Natural killer cell treated with Interleukin-12 subunit alpha and Interleukin-12 subunit beta and Interleukin-15 and Interleukin-18, amount 100 ng/mL, for 72 hours (primary cell): ENCODE results near the gene SH3TC1. TPM values are rescaled to one million over a fixed set of nuclear protein-coding genes. Genes with fewer than 3 reads are reported as not detected.

Experiments used
- ATAC-seq, 2 donors: fragments of 150-1000 bp; cut with Tn5 transposase in 1 of 2; sonication (Bioruptor Pico), chemical (Tn5 transposase) in 1 of 2; 2 replicates each; pipeline ENCODE4 v1.10.0; 2021
- DNase-seq: peaks from one replicate; pipeline ENCODE4 v3.0.0; 2022; ENCODE audit warnings: low spot score
- H3K27ac Mint-ChIP-seq, 2 donors: 1 replicate in 1 of 2; 2 replicates in 1 of 2; pipeline ENCODE4 v1.8.0; 2022; ENCODE audit warnings: mixed read lengths in 2 of 2, mild to moderate bottlenecking in 1 of 2, moderate library complexity in 1 of 2
- H3K27me3 Mint-ChIP-seq, 2 donors: 1 replicate in 1 of 2; 2 replicates in 1 of 2; pipeline ENCODE4 v1.8.0; 2022; ENCODE audit warnings: mixed read lengths in 2 of 2
- H3K36me3 Mint-ChIP-seq: one replicate; pipeline ENCODE4 v1.8.0; 2022; ENCODE audit warnings: mixed read lengths
- H3K4me1 Mint-ChIP-seq, 2 donors: 1 replicate in 1 of 2; 2 replicates in 1 of 2; pipeline ENCODE4 v1.8.0; 2022; ENCODE audit warnings: low read depth in 2 of 2, mixed read lengths in 2 of 2, mild to moderate bottlenecking in 1 of 2
- H3K4me3 Mint-ChIP-seq: one replicate; pipeline ENCODE4 v1.8.0; 2022; ENCODE audit warnings: mixed read lengths
- H3K9me3 Mint-ChIP-seq: 2 replicates; pipeline ENCODE4 v1.8.0; 2022; ENCODE audit warnings: mixed read lengths
- total RNA-seq, 2 donors: library from RNA; stranded (reverse); gene quantifications; one replicate each; pipeline ENCODE4 v1.2.3, GENCODE V29; 2022

Gene SH3TC1
- total RNA-seq, 2 donors from 2014 or later = 6.4 to 15.5 TPM

DNA sequence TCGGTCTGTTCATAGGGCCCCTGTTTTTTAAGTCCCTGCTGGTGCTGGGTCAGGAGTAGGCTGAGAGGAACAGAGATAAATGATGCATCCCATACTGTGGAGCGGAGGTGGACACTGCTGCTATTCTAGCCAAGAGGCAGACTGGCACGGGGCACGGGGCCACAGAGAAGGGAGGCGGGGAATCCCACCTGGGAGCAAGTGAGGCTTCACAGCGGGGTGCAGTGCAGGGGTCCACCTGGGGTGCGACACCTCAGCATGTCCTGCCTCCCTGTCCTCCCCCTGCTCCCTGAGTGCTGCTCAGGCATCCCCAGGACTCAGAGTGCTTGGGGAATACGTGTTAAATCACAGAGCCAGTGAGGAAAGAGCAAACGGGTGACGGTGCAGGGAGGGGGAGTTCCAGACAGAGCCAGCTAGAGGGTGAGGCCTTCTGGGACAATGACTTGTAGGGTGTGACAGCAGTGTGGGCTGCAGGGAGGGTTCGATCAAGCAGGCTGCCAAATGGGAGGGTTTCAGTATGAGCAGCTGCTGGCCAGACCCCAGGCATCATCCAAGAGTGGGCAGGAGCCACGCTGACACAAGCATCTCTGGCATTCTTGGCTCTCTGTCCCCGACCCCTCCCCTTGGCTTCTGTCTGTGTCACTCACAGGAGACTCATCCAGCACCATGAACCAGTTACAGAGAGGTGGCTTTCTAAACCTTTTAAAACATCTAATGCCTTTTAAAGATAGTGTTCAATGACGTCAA, 56.8 kb downstream of the SH3TC1 start:
- peak; percentile 17 to 40 for ATAC-seq
- DNase-seq = no peak
- Mint-ChIP-seq H3K36me3 (no peaks in the 10 kb centered on the region), H3K4me3 (no peak overlapping the region), H3K27ac (no peak overlapping the region), H3K27me3 (peaks cover 2 to 7% of the 10 kb centered on the region in 2 donors), H3K4me1 (no peaks in the 10 kb centered on the region), H3K9me3 (no peaks in the 10 kb centered on the region)

DNA sequence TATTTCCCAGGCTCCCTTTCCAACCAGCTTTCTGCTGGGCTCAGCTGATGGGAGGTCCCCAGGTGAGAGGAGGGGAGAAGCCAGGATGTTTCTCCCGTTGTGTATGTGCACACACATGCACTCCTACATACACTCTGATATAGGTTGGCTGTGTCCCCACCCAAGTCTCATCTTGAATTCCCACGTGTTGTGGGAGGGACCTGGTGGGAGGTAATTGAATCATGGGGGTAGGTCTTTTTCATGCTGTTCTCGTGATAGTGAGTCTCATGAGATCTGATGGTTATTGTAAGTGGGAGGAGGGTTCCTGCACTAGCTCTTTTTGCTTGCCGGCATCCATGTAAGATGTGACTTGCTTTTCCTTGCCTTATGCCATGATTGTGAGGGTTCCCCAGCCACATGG, 58.8 kb downstream of the SH3TC1 start:
- H3K27me3 Mint-ChIP-seq = peaks cover 2 to 7% of the 10 kb centered on the region in 2 donors
- no peaks in the 10 kb centered on the region for H3K36me3 Mint-ChIP-seq

DNA sequence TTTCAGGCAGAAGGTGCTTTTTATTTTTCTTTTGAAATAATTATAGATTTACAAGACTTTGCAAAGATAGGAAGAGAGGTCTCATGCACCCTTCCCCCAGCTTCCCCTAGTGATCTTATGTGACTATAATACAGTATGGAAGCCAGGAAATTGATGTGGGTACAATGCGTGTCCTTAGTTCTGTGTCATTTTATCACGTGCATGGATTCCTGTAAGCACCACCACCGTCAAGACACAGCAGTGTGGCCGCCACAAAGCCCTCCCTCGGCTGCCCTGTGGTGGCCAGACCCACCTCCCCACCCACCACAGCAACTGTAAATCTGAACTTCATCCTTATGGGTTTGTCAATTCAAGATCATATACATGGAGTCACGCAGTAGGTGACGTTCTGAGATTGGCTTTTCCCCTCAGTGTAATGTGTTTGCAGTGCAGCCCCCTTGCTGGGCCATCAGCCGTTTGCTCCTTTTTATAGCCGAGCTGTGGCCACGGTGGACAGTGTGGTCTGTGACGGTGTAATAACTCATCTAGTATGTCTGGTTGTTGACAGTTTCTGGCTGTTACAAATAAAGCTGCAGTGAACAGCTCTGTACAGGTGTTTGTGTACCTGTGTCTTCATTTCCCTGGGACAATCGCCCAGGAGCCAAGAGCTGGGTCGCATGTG, 59.6 kb downstream of the SH3TC1 start:
- DNase-seq = no peak
- no peak overlapping the region for H3K27ac Mint-ChIP-seq
- peaks cover 4 to 12% of the 10 kb centered on the region in 2 donors for H3K27me3 Mint-ChIP-seq
- H3K9me3 Mint-ChIP-seq = no peaks in the 10 kb centered on the region
- no peak for ATAC-seq
- H3K4me1 Mint-ChIP-seq = peaks cover 0 to 2% of the 10 kb centered on the region in 2 donors
- no peaks in the 10 kb centered on the region for H3K36me3 Mint-ChIP-seq
- no peak overlapping the region for H3K4me3 Mint-ChIP-seq

More for the DNA sequence above, 58.8 kb downstream of the SH3TC1 start:
- no peak for DNase-seq
- no peak overlapping the region for H3K27ac Mint-ChIP-seq
- H3K4me1 Mint-ChIP-seq = no peaks in the 10 kb centered on the region
- H3K4me3 Mint-ChIP-seq = no peak overlapping the region
- no peaks in the 10 kb centered on the region for H3K9me3 Mint-ChIP-seq
- no peak for ATAC-seq

DNA sequence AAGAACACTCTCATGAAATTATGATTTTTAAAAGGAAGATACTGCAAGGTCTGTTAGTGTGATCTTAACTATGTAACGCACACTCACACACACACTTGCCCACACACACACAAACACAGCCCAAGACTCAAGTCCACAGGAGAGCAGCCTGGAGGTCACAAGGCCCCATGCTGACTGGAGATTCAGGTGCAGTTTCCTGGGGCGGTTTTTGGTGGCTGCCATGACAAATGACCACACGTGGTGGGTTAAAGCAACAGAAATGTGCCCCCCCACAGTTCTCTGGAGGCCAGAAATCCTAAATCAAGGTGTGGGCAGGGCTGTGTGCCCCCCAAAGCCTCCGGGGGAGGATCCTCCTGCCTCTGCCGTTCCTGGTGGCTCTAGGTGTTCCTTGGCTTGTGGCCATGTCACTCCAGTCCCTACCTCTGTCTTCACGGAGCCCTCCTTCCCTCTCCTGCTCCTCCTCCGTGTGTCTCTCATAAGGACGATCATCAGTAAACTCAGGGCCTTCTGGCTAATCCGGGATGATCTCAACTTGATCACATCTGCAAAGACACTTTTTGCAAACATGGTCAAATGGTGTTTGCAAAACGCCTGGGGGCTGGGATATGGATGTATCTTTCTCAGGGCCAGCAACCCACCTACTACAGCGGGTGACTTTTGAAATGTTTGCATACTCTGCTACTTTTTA, 60.8 kb downstream of the SH3TC1 start:
- DNase-seq (no peak), ATAC-seq (no peak)
- H3K4me1 Mint-ChIP-seq = peaks cover 0 to 4% of the 10 kb centered on the region in 2 donors

DNA sequence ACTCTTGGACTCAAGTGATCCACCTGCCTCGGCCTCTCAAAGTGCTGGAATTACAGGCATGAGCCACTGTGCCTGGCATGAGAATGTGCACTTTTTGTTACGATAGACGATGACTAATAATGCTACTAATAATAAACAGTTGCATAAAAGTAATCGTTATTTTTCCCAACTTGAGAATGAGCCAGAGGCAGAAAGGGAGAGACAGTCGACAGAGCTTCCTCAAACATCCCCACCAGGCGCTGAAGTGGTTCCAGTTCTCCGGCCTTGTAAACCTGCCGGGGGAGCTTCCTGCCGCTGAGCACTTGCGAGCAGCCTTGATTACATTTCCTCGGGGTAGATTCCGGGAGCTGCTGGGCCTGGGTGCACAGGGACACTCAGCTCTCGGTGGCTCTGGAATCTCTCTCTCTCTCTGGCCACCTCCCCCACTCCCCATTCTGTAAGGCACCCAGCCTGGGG, 61.6 kb downstream of the SH3TC1 start:
- no peak for ATAC-seq
- Mint-ChIP-seq H3K27ac (no peak overlapping the region), H3K36me3 (no peaks in the 10 kb centered on the region)

More for the DNA sequence above, 60.8 kb downstream of the SH3TC1 start:
- H3K27ac Mint-ChIP-seq = no peak overlapping the region
- H3K36me3 Mint-ChIP-seq = no peaks in the 10 kb centered on the region
- H3K9me3 Mint-ChIP-seq = no peaks in the 10 kb centered on the region
- H3K4me3 Mint-ChIP-seq = no peak overlapping the region
- H3K27me3 Mint-ChIP-seq = peaks cover 7 to 15% of the 10 kb centered on the region in 2 donors

DNA sequence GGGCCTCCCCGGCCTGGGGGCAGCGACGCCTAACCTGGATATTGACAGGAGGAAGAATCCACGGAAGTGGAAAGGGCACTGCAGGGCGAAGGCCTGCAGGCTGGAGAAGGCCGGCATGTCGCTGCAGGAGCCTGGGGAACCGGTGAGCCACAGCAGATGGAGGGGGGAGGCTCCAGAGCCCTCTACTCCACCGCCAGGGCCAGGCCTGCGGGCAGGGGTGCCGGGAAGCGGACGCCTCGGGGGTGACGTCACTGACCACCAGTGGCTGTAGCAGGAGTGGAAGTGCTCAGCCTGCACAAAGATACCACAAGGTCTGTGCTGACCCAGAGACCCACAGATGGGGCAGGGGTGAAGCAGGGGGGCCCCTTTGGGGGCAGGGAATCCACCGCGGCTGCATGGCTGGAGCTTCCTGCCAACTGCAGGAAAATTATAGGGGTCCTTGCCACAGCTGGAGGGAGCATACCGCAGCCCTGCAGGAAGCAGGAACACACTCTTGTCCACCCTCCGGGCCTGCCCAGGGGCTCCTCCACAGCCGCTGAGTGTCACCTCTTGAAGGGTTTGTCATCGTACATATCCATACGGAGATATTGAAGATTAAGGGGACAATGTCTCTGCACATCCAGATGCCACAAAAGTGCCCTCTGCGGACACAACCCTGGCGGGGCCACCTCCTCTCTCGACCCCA, 62.9 kb downstream of the SH3TC1 start:
- Mint-ChIP-seq H3K27ac (no peak overlapping the region), H3K4me3 (no peak overlapping the region), H3K27me3 (peaks cover 13 to 15% of the 10 kb centered on the region in 2 donors), H3K4me1 (peaks cover 0 to 4% of the 10 kb centered on the region in 2 donors), H3K9me3 (no peaks in the 10 kb centered on the region), H3K36me3 (no peaks in the 10 kb centered on the region)
- DNase-seq (no peak), ATAC-seq (peak; percentile 32 to 68)

More for the DNA sequence above, 61.6 kb downstream of the SH3TC1 start:
- Mint-ChIP-seq H3K27me3 (peaks cover 7 to 15% of the 10 kb centered on the region in 2 donors), H3K4me1 (peaks cover 0 to 4% of the 10 kb centered on the region in 2 donors), H3K4me3 (no peak overlapping the region), H3K9me3 (no peaks in the 10 kb centered on the region)
- DNase-seq = no peak

DNA sequence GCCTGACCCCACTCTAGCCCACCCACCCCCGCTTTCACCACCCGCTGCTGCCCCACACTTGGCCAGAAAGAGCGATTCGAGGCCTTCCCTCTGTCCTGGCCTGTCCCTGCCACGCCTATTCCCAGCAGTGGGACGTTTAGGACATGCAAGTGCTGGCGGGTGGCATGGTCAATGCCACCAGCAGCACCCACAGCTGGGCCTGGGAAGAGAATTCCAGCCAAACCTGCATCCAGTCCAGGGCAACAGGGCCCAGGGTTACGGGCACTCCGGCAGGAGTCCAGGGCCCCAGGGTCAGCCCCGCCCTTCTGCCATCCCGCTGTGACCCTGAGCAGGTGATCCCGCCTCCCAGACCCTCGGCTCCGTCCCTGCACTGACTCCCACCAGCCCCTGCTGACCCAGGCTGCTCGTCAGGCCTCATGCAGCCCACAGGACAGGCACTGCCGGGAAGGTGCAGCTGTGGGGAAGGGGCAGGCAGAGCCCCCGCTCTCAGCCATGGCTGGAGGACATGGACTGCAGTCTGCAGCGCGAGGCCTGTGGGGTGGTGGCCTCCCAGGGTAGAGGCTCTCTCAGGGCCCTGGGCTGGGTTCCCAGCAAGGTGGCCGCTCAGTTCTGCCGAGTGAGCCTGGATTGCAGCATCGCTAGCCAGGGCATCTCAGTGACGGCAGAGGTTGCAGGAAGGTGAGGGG, 63.7 kb downstream of the SH3TC1 start:
- H3K27me3 Mint-ChIP-seq = peaks cover 13 to 15% of the 10 kb centered on the region in 2 donors
- ATAC-seq = no peak
- H3K27ac Mint-ChIP-seq = no peak overlapping the region
- no peak for DNase-seq
- no peaks in the 10 kb centered on the region for H3K9me3 Mint-ChIP-seq
- no peak overlapping the region for H3K4me3 Mint-ChIP-seq
- no peaks in the 10 kb centered on the region for H3K36me3 Mint-ChIP-seq
- H3K4me1 Mint-ChIP-seq = peaks cover 0 to 4% of the 10 kb centered on the region in 2 donors

DNA sequence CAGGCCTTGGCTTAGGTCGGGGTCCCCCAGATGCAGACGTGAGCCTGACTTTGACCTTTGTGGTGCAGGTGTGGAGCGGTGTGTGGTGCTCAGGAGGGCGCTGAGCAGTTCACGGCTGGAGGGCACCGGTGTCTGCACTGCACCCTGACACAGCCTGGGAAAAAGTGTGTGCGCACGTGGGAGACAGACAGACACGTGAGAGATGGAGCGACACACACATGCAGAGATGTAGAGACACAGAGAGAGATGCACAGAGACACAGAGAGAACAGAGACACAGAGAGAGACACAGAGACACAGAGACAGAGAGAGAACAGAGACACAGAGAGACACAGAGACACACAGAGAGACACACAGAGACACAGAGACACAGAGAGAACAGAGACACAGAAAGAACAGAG, 64.3 kb downstream of the SH3TC1 start:
- DNase-seq = no peak
- no peaks in the 10 kb centered on the region for H3K9me3 Mint-ChIP-seq
- peaks cover 13 to 15% of the 10 kb centered on the region in 2 donors for H3K27me3 Mint-ChIP-seq
- no peak overlapping the region for H3K4me3 Mint-ChIP-seq
- no peak overlapping the region for H3K27ac Mint-ChIP-seq
- no peak for ATAC-seq
- no peaks in the 10 kb centered on the region for H3K36me3 Mint-ChIP-seq
- peaks cover 0 to 4% of the 10 kb centered on the region in 2 donors for H3K4me1 Mint-ChIP-seq

DNA sequence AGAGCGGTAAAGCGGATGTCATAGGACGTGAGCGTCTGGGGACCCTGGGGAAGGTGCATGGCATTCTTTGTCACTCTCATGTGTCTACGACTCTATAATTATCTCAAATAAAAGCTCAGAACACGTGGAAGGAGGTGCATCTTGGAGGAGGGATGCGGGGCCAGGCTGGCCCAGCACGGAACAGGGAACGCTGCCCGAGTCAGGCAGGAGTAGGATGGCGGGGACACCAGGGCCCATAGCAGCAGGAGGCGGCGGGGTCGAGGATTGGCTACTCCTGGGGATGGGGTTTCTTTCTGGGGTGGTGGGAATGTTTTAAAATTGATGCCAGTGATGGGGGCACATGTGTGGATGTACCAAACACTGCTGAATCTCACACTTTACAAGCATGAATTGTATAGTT, 65.0 kb downstream of the SH3TC1 start:
- Mint-ChIP-seq H3K36me3 (no peaks in the 10 kb centered on the region), H3K27ac (no peak overlapping the region), H3K4me1 (peaks cover 0 to 4% of the 10 kb centered on the region in 2 donors), H3K9me3 (no peaks in the 10 kb centered on the region), H3K4me3 (no peak overlapping the region), H3K27me3 (peaks cover 15 to 20% of the 10 kb centered on the region in 2 donors)
- DNase-seq (no peak), ATAC-seq (no peak)

DNA sequence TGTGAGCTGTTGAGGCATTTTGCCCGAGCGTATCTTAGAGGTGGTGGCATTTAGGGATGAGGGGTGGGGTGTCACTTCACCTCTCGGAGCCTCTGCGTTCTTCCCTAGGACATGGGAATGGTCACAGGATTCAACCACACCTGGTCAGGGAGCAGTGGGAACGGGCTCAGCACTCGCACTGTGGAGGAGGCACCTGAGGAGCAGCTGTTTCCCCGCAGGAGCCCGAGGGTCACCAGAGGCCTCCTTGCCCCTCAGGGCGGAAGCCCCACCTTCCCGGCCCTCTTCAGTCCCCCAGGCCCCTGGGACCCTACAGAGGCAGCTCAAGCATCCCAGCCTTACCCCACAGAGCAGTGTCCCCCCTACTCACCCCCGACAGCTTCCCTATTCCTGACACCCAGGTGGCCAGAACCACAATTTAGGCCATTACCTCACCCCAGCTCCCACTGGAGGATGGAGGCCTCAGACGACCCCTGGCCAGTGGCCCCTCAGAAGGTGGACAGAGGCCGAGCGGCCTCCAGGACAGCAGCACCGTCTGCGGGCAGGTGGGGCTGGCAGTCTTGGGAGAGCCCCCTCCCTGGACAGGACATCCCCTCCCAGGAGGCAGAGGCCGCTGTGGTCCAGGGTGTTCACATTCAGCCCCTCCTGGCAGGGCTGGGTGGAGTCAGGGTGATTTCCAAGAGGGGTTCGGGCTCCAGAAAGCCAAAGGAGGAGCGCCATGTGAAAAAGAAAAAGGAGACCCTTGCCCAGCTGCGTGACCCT, 66.3 kb downstream of the SH3TC1 start:
- Mint-ChIP-seq H3K27me3 (peaks cover 9 to 19% of the 10 kb centered on the region in 2 donors), H3K4me3 (no peak overlapping the region), H3K4me1 (peaks cover 0 to 4% of the 10 kb centered on the region in 2 donors), H3K9me3 (no peaks in the 10 kb centered on the region), H3K36me3 (no peaks in the 10 kb centered on the region), H3K27ac (no peak overlapping the region)
- no peak for ATAC-seq
- DNase-seq = no peak

DNA sequence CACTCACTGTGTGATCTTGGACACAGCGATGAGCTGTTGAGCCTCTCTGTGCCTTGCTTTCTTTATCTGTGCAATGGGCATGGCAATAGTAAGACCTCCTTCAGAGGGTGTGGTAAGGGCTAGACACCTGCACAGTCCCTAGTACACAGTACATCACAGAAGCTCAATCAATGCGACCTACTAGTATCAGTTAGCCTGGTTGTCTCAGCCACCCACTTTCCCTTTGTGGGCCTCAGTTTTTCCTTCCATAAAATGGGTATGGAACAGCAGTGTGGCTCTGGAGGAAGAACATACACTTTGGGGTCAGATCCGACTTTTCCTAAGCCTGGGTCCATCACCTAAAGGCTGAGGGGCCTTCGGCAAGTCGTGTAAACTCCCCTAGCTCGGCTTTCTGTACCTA, 67.0 kb downstream of the SH3TC1 start:
- no peak for DNase-seq
- no peaks in the 10 kb centered on the region for H3K36me3 Mint-ChIP-seq
- no peak for ATAC-seq
- H3K27ac Mint-ChIP-seq = no peak overlapping the region
- no peaks in the 10 kb centered on the region for H3K9me3 Mint-ChIP-seq
- peaks cover 8 to 22% of the 10 kb centered on the region in 2 donors for H3K27me3 Mint-ChIP-seq
- peaks cover 0 to 4% of the 10 kb centered on the region in 2 donors for H3K4me1 Mint-ChIP-seq
- no peak overlapping the region for H3K4me3 Mint-ChIP-seq

DNA sequence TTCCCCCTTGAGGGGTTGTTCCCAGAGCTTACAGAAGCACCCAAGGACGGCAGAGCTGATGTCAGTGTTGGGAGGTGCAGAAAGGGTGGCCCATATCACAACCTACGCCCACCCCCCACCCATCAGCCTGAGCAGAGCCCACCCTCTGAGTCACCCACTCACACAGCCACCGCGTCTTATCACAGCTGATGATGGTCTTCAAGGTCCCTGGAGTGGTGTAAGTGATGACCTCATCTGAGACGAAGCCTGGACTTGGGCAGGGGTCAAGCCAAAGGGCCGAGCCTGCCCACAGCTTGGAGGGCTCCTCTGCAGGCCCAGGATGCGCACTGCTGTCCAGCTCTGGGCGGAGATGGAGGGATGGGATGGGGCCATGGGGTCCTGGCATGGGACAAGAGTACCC, 67.4 kb downstream of the SH3TC1 start:
- Mint-ChIP-seq H3K4me3 (no peak overlapping the region), H3K4me1 (peaks cover 0 to 4% of the 10 kb centered on the region in 2 donors), H3K36me3 (no peaks in the 10 kb centered on the region)

More for the DNA sequence above, 67.4 kb downstream of the SH3TC1 start:
- no peaks in the 10 kb centered on the region for H3K9me3 Mint-ChIP-seq
- H3K27ac Mint-ChIP-seq = no peak overlapping the region
- no peak for DNase-seq
- peaks cover 8 to 24% of the 10 kb centered on the region in 2 donors for H3K27me3 Mint-ChIP-seq
- no peak for ATAC-seq
